Measurements from ENCODE around the gene KRT78. TPM values are rescaled to one million over a fixed set of nuclear protein-coding genes. Genes with fewer than 3 reads are reported as not detected.
"Not testable (repeated sequence)": the region's sequence is repeated elsewhere in the genome, so short reads cannot be mapped to it uniquely, and the experiment has no call there.

The KRT78 gene
- total and polyA plus RNA-seq, 2 experiments from 2014 or later: not detected

GRCh38 chr12:52891044-52891443 is 42.2 kb upstream of the KRT78 start:
- Histone ChIP-seq H3K4me1 (ENCODE audit: low read depth) (peaks cover 5% of the 10 kb centered on the region), H3K27ac (no peak overlapping the region), H3K4me3 (no peak overlapping the region), H3K36me3 (no peaks in the 10 kb centered on the region), H3K9me3 (ENCODE audit: low read depth) (no peaks in the 10 kb centered on the region), H3K27me3 (no peaks in the 10 kb centered on the region)
- TF ChIP-seq CTCF (IDR thresholded peaks at IDR 0.05; ENCODE audit: low read depth, low read length): no peak
- no peak for DNase-seq (ENCODE audit: low read depth in 1 of 2, low spot score in 1 of 2)

GRCh38 chr12:52890417-52890816 is 41.6 kb upstream of the KRT78 start:
- no peak for TF ChIP-seq CTCF (IDR thresholded peaks at IDR 0.05; ENCODE audit: low read depth, low read length)
- Histone ChIP-seq H3K36me3 (no peaks in the 10 kb centered on the region), H3K27me3 (no peaks in the 10 kb centered on the region), H3K4me3 (no peak overlapping the region), H3K9me3 (ENCODE audit: low read depth) (no peaks in the 10 kb centered on the region), H3K27ac (no peak overlapping the region), H3K4me1 (ENCODE audit: low read depth) (peaks cover 2% of the 10 kb centered on the region)
- DNase-seq (ENCODE audit: low read depth in 1 of 2, low spot score in 1 of 2): no peak

GRCh38 chr12:52884526-52885293 is 35.9 kb upstream of the KRT78 start:
- Histone ChIP-seq H3K27me3 (no peaks in the 10 kb centered on the region), H3K36me3 (no peaks in the 10 kb centered on the region), H3K4me1 (ENCODE audit: low read depth) (no peaks in the 10 kb centered on the region), H3K4me3 (no peak overlapping the region), H3K27ac (no peak overlapping the region), H3K9me3 (ENCODE audit: low read depth) (no peaks in the 10 kb centered on the region)
- peak; percentile 89 for TF ChIP-seq CTCF (IDR thresholded peaks at IDR 0.05; ENCODE audit: low read depth, low read length)
- DNase-seq (ENCODE audit: low read depth in 1 of 2, low spot score in 1 of 2): peak; percentile 69 to 80

DNA sequence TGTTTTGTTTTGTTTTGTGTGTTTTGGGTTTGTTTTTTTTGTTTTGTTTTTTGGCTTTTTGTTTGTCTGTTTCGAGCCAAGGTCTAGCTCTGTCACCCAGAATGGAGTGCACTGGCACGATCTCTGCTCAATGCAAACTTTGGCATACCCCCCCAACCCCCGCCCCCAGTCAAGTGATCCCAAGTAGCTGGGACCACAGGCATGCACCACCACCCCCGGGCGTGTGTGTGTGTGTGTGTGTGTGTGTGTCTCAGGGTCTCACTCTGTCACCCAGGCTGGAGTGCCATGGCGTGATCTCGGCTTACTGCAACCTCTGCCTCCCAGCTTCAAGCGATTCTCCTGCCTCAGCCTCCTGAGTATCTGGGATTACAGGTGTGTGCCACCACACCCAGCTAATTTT is 31.7 kb upstream of the KRT78 start:
- H3K4me1 ChIP-seq (ENCODE audit: low read depth); H3K27ac ChIP-seq; H3K4me3 ChIP-seq; H3K27me3 ChIP-seq; H3K36me3 ChIP-seq; DNase-seq (ENCODE audit: low read depth in 1 of 2, low spot score in 1 of 2); H3K9me3 ChIP-seq (ENCODE audit: low read depth): not testable (repeated sequence)

GRCh38 chr12:52879394-52880351 is 30.9 kb upstream of the KRT78 start:
- Histone ChIP-seq H3K27me3 (no peaks in the 10 kb centered on the region), H3K36me3 (no peaks in the 10 kb centered on the region), H3K27ac (no peak overlapping the region), H3K4me3 (no peak overlapping the region), H3K4me1 (ENCODE audit: low read depth) (no peaks in the 10 kb centered on the region), H3K9me3 (ENCODE audit: low read depth) (no peaks in the 10 kb centered on the region)
- peak; percentile 81 for TF ChIP-seq CTCF (IDR thresholded peaks at IDR 0.05; ENCODE audit: low read depth, low read length)
- peak; percentile 91 to 93 for DNase-seq (ENCODE audit: low read depth in 1 of 2, low spot score in 1 of 2)
